Astrocyte of the cerebellum (primary cell): ENCODE results near the gene ACTRT2.

ENCODE experiments used
- DNase-seq: peaks from one replicate; pipeline ENCODE4 v3.0.0-alpha.2; 2011; ENCODE audit warnings: low read depth
- H3K4me3 ChIP-seq: 2 replicates; pipeline ENCODE4 v1.5.1; 2011; ENCODE audit warnings: mild to moderate bottlenecking, low read depth, low read length, moderate library complexity
- in situ Hi-C: cut with HindIII; loops from 2 replicates; pipeline ENCODE4 v1.10.0; 2017; ENCODE audit warnings: low sequenced_read_pairs
- TF ChIP-seq, protein P1 (sequence below): IDR thresholded peaks from 2 replicates; pipeline ENCODE4 v1.5.1; 2012; ENCODE audit warnings: low read length, low read depth, moderate library complexity, mild to moderate bottlenecking; ENCODE audit errors: missing control alignments

ACTRT2 gene

DNA sequence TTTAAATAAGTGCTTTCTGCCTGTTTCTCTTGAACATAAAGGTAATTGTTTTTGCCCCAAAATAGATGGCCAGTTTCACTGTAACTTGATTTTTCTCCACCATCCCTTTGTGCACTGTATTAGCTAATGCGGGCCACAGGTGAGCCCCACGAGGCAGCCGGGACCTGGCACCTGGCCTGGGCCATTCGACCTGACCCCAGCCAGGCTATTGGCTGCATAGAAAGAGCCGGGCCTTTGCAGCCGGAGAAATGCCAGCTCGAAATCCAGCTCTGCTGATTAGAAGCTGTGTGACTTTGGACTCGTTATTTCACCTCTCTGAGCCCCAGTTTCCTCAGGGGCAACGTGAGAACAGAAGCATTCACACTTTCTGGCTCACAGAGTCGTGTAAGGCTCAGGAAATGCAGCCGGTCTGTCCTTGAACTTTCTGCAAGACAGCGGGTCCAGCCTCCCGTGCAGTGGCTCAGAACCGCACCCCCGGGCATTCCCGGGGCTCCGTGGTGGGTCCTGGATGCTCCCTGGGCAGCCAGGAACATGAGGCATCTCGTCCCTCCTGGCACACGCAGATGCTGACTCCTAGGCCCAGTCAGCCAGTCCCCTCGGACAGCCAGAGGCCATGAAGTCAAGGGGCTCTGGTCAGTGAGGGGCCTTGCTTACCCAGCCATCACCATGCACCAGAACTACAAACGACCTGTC, 37.4 kb upstream of the ACTRT2 start:
- TF ChIP-seq, protein P1, sequence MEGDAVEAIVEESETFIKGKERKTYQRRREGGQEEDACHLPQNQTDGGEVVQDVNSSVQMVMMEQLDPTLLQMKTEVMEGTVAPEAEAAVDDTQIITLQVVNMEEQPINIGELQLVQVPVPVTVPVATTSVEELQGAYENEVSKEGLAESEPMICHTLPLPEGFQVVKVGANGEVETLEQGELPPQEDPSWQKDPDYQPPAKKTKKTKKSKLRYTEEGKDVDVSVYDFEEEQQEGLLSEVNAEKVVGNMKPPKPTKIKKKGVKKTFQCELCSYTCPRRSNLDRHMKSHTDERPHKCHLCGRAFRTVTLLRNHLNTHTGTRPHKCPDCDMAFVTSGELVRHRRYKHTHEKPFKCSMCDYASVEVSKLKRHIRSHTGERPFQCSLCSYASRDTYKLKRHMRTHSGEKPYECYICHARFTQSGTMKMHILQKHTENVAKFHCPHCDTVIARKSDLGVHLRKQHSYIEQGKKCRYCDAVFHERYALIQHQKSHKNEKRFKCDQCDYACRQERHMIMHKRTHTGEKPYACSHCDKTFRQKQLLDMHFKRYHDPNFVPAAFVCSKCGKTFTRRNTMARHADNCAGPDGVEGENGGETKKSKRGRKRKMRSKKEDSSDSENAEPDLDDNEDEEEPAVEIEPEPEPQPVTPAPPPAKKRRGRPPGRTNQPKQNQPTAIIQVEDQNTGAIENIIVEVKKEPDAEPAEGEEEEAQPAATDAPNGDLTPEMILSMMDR, result no peak
- H3K4me3 ChIP-seq, result no peak overlapping the region
- DNase-seq, result no peak
- in situ Hi-C loops, result no loop called here

DNA sequence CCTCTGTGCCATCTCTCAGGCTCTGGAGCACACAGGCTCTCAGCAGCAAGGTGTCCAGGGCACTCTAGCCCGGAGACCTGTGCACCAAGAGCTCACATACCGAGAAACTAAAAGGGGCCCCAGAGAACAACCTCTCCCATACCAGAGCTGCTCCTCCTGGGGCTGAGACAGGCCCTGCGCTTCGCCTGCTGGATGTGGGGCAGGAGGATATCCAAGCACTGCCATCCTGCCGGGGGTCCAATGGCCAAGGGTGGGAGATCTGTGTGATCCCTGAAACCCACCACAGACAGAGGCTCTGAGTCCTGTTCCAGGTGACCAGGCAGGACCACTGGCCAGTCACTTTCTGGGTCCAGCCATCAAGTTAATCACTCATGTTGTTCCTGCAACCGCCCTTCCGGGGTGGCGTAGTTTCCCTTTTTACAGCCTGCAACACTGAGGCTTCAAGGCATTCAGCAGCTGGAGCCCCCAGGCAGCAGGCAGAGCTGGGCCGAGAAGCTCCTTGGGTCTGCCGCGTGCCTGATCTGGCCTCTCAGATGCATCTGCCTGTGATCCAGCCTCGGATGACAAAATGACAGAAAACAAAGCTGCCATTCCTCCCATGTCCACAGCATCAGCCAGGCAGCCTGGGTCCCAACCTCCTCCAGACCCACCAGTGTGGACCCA, 36.7 kb upstream of the ACTRT2 start:
- TF ChIP-seq, protein P1, result no peak

DNA sequence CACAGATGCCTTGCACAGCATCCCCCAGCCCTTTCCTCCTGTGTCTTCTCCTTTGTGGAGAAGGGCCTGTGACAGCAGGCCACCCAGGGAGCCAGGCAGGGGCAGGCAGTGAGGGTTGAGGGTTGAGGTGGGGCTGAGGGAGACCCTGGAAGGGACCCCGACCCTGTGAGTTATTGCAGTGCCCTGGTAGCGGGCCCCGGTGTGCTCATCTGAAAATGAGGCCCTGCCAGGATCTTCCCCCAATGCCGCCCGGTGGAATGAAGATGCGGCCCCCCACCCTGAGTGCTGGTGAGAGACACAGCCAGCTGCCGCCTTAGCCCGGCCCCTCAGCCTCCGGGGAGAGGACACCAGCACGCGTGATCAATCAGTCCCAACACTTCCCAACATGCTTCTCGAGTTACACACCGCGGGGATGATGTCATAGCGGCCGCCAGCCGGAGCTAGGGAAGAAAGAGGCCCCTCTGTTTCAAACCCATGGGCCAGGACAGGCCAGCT, 36.2 kb upstream of the ACTRT2 start:
- TF ChIP-seq, protein P1, result no peak
- in situ Hi-C loops, result no loop called here
- H3K4me3 ChIP-seq, result no peak overlapping the region
- no peak for DNase-seq

More for the DNA sequence above, 36.7 kb upstream of the ACTRT2 start:
- H3K4me3 ChIP-seq, result no peak overlapping the region
- DNase-seq, result no peak
- in situ Hi-C loops, result no loop called here

DNA sequence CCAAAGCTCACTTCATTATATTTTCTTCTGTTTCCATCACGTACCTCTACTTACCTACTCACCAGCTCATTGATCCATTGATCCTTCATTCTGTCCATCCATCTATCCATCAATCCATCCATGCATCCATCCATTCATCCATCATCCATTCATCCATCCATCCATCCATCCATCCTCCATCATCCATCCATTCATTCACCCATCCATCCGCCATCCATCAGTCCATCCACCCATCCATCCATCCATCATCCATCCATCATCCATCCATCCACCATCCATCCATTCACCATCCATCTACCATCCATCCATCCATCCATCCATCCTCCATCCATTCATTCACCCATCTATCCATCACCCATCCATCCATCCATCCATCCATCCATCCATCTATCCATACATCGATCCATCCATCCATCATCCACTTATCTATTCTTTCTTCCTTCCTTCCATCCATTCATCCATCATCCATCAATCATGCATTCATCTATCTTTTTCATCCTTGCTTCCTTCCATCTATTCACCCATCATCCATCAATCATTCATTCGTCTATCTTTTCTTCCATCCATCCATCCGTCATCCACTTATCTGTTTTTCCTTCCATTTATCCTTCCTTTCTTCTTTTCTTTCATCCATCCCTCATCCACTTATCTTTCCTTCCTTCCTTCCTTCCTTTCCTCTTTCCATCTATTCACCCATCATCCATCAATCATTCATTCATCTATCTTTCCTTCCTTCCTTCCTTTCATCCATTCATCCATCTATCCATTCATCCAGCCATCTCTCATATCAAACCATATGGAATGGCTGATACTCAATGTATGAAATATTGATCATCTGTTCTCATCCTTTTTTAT, 35.3 kb upstream of the ACTRT2 start:
- TF ChIP-seq, protein P1, result no peak
- in situ Hi-C loops, result no loop called here
- no peak for DNase-seq
- no peak overlapping the region for H3K4me3 ChIP-seq

DNA sequence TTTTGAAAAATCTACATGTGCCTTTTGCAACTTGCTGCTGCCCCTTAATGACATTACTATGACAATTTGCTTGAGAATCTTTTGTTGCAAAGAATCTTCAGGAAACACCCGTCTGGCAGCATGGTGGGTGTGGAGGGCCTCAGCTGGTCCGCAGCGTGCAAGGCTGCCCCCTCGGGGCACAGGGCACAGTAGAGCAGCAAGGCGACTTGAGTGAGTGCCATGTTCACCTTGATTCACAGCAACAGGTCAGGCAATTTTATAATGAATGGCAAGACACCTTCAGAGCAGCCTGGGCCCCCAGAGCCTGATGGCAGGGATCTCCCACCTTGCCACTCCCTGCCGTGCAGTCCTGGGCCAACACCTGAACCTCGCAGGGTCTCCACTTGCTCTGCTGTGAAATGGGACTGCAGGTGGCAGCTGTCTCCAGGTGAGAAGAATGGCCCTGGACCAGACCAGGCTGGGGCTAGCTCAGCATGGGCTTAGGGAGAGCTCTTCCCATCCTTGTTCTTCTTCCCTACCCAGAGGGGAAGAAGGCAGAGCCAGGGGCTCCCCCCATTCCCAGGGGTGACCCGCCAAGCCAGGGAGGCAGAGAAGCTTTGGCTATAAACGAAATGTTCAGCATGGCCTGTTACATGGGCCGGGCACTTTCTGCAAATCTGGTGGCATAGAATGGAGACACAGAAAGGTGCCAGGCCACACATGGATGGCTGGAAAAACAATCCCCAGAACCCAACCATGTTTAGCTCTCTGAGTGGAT, 34.5 kb upstream of the ACTRT2 start:
- no peak for DNase-seq

More for the DNA sequence above, 34.5 kb upstream of the ACTRT2 start:
- H3K4me3 ChIP-seq, result no peak overlapping the region
- TF ChIP-seq, protein P1, result no peak
- in situ Hi-C loops, result no loop called here
